SK-N-SH treated with all-trans-retinoic acid at 6 μM for 48 hours (cell line): ENCODE data around the gene PDE3A.

Source experiments
- ARNTL ChIP-seq: fragments of 450-650 bp; formaldehyde crosslinking; IDR thresholded peaks from 2 replicates; pipeline ENCODE4 v1.5.0; 2020; ENCODE audit warnings: low read depth, mild to moderate bottlenecking, moderate library complexity, borderline replicate concordance
- BACH2 ChIP-seq: fragments of 250-450 bp; sonication (Bioruptor Pico); IDR thresholded peaks from 2 replicates; pipeline ENCODE4 v1.9.0; 2021; ENCODE audit warnings: mild to moderate bottlenecking, borderline replicate concordance
- ESRRG ChIP-seq: fragments of 250-450 bp; sonication (Bioruptor Pico); IDR thresholded peaks from 2 replicates; pipeline ENCODE4 v1.6.1; 2021; ENCODE audit warnings: mild to moderate bottlenecking
- GLIS3 ChIP-seq: fragments of 250-450 bp; sonication (Bioruptor Pico); IDR thresholded peaks from 2 replicates; pipeline ENCODE4 v1.5.0; 2020; ENCODE audit warnings: mild to moderate bottlenecking, moderate library complexity
- OSR1 ChIP-seq: fragments of 250-450 bp; sonication (Bioruptor Pico); IDR thresholded peaks from 2 replicates; pipeline ENCODE4 v1.8.0; 2022; ENCODE audit warnings: moderate library complexity, mild to moderate bottlenecking, inconsistent platforms
- PPARA ChIP-seq: fragments of 250-450 bp; sonication (Bioruptor Pico); IDR thresholded peaks from 2 replicates; pipeline ENCODE4 v1.5.0; 2020; ENCODE audit warnings: mild to moderate bottlenecking, borderline replicate concordance
- RARB ChIP-seq: fragments of 250-450 bp; sonication (Bioruptor Pico); IDR thresholded peaks from 2 replicates; pipeline ENCODE4 v1.8.0; 2021; ENCODE audit warnings: mild to moderate bottlenecking, moderate library complexity
- ZC3H10 ChIP-seq: fragments of 250-450 bp; sonication (Bioruptor Pico); IDR thresholded peaks from 2 replicates; pipeline ENCODE4 v1.5.1; 2021; ENCODE audit warnings: mild to moderate bottlenecking, moderate library complexity
- ZFP30 ChIP-seq: fragments of 450-650 bp; formaldehyde crosslinking; IDR thresholded peaks from 2 replicates; pipeline ENCODE4 v1.5.0; 2022; ENCODE audit warnings: mild to moderate bottlenecking, moderate library complexity
- ZNF8 ChIP-seq: fragments of 450-650 bp; formaldehyde crosslinking; IDR thresholded peaks from 2 replicates; pipeline ENCODE4 v1.5.0; 2020; ENCODE audit warnings: mild to moderate bottlenecking, moderate library complexity
- TF ChIP-seq, protein P1 (sequence below): fragments of 250-450 bp; sonication (Bioruptor Pico); IDR thresholded peaks from 2 replicates; pipeline ENCODE4 v1.5.0; 2020; ENCODE audit warnings: mild to moderate bottlenecking, moderate library complexity
- TF ChIP-seq, protein P2 (sequence below): fragments of 250-450 bp; sonication (Bioruptor Pico); IDR thresholded peaks from 2 replicates; pipeline ENCODE4 v1.8.0; 2021; ENCODE audit warnings: low read depth, mild to moderate bottlenecking, moderate library complexity, borderline replicate concordance
- TF ChIP-seq, protein P3 (sequence below): fragments of 250-450 bp; sonication (Bioruptor Pico); IDR thresholded peaks from 2 replicates; pipeline ENCODE4 v1.8.0; 2020; ENCODE audit warnings: mild to moderate bottlenecking, moderate library complexity, borderline replicate concordance

DNA sequence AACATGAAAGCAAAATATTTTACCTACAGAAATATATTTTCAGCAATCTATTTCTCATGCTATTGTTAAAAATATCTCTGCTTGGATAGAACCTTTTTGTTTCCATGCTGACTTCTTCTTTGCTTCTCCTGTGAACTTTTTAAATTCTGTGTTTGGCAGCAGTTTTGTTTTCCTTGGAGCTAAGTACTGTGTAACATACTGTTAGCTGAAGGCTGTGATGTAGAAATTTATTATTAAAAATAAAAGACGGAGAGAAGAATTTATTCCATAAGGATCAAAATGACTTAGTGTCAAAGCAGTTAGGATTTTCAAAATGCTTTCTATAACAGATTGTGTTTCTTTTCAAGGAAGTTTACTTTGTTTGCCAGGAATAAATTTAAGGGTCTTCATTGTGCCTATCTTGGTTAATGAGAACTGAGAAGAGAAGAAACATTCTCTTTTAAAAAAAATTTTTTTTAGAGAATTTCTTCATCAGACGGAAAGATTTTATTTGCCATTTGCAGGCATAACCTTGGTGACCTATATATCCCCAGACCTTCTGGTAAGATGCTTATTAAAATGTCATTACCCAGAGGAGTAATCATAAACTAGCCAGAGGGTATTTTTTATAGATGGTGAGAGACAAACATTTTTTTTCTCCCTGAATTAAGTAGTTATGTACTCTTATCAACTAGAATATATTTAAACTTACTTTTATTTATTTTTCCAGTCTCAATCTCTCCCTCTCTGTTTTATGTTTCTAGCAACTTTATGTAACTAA, 179.7 kb downstream of the PDE3A start:
- TF ChIP-seq PPARA (CRISPR knock-in tag) = no peak
- no peak for TF ChIP-seq ARNTL (CRISPR knock-in tag)
- TF ChIP-seq, protein P1, sequence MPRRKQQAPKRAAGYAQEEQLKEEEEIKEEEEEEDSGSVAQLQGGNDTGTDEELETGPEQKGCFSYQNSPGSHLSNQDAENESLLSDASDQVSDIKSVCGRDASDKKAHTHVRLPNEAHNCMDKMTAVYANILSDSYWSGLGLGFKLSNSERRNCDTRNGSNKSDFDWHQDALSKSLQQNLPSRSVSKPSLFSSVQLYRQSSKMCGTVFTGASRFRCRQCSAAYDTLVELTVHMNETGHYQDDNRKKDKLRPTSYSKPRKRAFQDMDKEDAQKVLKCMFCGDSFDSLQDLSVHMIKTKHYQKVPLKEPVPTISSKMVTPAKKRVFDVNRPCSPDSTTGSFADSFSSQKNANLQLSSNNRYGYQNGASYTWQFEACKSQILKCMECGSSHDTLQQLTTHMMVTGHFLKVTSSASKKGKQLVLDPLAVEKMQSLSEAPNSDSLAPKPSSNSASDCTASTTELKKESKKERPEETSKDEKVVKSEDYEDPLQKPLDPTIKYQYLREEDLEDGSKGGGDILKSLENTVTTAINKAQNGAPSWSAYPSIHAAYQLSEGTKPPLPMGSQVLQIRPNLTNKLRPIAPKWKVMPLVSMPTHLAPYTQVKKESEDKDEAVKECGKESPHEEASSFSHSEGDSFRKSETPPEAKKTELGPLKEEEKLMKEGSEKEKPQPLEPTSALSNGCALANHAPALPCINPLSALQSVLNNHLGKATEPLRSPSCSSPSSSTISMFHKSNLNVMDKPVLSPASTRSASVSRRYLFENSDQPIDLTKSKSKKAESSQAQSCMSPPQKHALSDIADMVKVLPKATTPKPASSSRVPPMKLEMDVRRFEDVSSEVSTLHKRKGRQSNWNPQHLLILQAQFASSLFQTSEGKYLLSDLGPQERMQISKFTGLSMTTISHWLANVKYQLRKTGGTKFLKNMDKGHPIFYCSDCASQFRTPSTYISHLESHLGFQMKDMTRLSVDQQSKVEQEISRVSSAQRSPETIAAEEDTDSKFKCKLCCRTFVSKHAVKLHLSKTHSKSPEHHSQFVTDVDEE = no peak
- TF ChIP-seq, protein P2, sequence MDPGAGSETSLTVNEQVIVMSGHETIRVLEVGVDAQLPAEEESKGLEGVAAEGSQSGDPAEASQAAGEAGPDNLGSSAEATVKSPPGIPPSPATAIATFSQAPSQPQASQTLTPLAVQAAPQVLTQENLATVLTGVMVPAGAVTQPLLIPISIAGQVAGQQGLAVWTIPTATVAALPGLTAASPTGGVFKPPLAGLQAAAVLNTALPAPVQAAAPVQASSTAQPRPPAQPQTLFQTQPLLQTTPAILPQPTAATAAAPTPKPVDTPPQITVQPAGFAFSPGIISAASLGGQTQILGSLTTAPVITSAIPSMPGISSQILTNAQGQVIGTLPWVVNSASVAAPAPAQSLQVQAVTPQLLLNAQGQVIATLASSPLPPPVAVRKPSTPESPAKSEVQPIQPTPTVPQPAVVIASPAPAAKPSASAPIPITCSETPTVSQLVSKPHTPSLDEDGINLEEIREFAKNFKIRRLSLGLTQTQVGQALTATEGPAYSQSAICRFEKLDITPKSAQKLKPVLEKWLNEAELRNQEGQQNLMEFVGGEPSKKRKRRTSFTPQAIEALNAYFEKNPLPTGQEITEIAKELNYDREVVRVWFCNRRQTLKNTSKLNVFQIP (CRISPR knock-in tag) = no peak
- no peak for TF ChIP-seq ZFP30 (CRISPR knock-in tag)
- no peak for TF ChIP-seq OSR1 (CRISPR knock-in tag)
- no peak for TF ChIP-seq ESRRG
- TF ChIP-seq, protein P3, sequence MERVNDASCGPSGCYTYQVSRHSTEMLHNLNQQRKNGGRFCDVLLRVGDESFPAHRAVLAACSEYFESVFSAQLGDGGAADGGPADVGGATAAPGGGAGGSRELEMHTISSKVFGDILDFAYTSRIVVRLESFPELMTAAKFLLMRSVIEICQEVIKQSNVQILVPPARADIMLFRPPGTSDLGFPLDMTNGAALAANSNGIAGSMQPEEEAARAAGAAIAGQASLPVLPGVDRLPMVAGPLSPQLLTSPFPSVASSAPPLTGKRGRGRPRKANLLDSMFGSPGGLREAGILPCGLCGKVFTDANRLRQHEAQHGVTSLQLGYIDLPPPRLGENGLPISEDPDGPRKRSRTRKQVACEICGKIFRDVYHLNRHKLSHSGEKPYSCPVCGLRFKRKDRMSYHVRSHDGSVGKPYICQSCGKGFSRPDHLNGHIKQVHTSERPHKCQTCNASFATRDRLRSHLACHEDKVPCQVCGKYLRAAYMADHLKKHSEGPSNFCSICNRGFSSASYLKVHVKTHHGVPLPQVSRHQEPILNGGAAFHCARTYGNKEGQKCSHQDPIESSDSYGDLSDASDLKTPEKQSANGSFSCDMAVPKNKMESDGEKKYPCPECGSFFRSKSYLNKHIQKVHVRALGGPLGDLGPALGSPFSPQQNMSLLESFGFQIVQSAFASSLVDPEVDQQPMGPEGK (CRISPR knock-in tag) = no peak
- TF ChIP-seq GLIS3 = no peak
- TF ChIP-seq ZNF8 (CRISPR knock-in tag) = no peak
- TF ChIP-seq RARB (CRISPR knock-in tag) = no peak
- no peak for TF ChIP-seq ZC3H10 (CRISPR knock-in tag)
- TF ChIP-seq BACH2 (CRISPR knock-in tag) = no peak
